HL-60/S4 treated with retinoic acid at 250 ng/mL for 4 days and 3 days (cell line): ENCODE results near the gene ZDBF2.
"Not testable (repeated sequence)": the region's sequence is repeated elsewhere in the genome, so short reads cannot be mapped to it uniquely, and the experiment has no call there.

Source experiments
- in situ Hi-C: fragments of 300-500 bp; cut with MboI; formaldehyde crosslinking; loops from 2 replicates; pipeline ENCODE4 v1.7.0; 2022; ENCODE audit warnings: low sequenced_read_pairs

ZDBF2 gene

GRCh38 chr2:206258615-206259014 lies 15.8 kb upstream of the ZDBF2 start:
- in situ Hi-C loops, result not testable (repeated sequence)

DNA sequence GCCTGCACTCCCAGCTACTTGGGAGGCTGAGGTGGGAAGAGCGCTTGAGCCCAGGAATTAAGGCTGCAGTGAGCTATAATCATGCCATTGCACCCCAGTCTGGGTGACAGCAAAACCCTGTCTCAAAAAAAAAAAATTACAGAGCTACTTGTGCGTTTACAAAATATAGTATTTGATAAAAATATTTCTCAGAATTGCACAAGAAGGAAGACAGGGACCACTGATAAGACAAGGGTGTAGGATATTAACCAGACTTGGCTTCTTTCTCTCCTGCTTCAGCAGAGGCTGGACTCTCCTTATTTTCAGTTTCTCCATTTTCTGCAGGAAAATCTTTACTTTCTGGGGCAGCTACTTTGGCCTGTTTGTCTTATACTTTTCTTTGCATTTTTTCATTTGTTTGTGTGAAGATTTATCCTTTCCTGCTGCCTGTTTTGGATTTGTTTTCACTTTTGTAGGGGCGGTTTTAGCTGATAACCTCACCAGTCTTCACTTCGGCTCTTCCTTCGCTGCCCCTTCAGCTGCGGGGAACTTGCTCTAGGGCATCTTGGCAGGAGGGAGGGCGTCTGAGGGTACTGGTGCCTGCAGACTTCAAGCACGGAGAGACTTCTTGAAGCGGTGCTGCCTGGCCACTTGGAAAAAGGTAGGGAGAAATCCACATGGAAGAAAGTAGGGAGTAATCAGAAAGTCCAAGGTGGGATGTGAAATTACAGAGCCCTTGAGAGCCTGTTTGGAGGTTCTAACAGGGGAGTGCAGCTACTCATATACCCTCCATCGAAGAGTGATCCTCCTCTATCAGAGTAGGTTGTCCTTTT lies 14.9 kb upstream of the ZDBF2 start:
- in situ Hi-C loops, result no loop called here

DNA sequence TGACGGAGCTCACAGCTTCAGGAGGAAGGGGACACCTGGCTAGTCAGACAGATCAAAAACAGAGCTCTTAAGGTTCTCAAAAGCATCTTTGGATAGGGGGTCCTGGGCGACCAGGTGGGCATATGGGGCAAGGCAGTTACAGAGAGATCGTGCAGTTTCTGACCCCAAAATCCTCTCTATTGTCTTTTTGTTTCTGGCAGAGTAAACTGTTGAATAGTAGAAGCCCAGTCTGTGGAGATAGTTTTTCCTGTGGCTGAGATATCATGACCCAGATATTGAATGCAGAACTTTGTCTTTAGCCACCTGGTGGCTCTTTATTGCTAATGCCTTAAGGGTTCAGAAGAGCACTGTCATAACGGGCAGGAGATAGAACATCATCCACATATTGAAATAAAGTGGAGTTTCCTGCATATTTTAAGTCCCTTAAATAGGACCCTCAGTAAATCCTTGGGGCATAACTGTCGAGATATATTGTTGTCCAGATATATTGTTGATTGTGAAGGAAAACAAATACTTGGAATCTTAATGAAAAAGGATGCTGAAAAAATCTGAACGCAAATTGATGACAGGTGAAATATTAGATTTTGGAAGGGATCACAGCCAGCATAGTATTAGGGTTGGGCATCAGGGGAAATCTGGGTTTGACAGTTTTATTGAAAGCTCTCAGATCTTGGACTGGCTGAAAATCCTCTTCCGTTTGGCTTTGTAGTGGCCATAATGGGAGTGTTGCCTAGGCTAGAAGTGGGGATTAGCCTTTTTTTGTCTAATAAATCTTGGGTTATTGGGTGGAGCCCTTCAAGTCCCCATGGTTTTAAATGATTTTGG lies 14.1 kb upstream of the ZDBF2 start:
- in situ Hi-C loops, result no loop called here

- in situ Hi-C loops, result no loop called here
These were observed 10.4 kb upstream of the ZDBF2 start for GRCh38 chr2:206263959-206264603.

- in situ Hi-C loops, result no loop called here
These were observed 8.0 kb upstream of the ZDBF2 start for GRCh38 chr2:206266130-206267125.

DNA sequence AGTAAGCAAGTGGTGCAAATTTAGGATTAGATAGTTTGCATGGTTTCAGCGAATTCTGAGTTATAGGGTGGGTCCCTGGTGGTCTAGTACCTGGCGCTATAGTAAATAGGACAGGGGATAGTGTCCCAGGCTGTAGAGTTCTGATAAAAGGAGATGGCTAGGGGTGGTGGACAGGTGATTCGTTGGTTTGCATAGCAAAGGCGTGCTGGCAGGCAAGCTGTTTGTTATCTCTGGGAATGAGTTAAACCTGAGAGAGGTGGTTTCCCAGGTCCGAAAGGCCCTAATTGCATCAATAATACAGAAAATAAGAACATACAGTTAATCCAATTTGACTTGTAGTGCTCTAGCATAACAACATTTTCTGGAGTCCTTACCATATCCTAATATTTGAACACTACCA lies 6.9 kb upstream of the ZDBF2 start:
- in situ Hi-C loops, result no loop called here

DNA sequence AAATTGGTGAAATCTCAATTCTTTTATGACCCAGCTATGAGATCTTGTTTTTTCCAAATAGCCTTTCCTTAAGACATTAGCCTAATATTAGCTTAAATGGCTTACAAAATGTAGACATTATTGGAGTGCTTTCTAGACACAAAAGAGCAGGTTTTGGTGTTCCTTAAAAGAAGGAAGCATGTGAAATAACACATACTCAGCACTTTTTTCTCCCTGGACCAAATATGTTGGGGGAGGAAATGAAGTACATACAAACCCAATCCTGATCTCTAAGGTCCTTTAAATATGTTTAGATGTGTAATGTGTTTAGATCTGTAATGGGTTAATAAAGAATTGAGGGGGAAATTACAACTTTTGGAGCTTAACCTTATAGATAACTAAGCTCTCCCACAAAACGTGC lies 3.4 kb upstream of the ZDBF2 start:
- in situ Hi-C loops, result no loop called here

DNA sequence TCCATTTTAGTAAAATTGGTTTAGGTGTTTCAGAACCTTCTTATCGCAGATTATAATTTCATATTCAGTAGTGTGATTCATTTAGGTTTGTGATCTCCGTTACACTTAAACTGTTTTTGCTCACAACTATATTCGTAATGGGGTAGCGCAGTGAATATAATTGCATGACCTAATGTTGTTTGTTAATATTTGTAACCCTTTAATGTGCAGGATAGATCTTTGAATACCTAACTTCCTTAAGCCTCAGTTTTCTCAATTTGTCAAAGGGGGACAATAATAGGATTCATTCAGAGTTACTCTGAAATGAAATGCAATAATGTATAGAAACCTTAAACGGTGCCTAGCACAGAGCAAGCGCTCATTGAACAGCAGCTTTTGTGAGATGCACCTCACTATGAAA lies 558 bp upstream of the ZDBF2 start:
- in situ Hi-C loops, result no loop called here

- in situ Hi-C loops, result no loop called here
These were observed 1.0 kb downstream of the ZDBF2 start for GRCh38 chr2:206275312-206276055.

- in situ Hi-C loops, result no loop called here
These were observed 1.9 kb downstream of the ZDBF2 start for GRCh38 chr2:206276169-206276942.

GRCh38 chr2:206277503-206277902 lies 3.0 kb downstream of the ZDBF2 start:
- in situ Hi-C loops, result no loop called here

DNA sequence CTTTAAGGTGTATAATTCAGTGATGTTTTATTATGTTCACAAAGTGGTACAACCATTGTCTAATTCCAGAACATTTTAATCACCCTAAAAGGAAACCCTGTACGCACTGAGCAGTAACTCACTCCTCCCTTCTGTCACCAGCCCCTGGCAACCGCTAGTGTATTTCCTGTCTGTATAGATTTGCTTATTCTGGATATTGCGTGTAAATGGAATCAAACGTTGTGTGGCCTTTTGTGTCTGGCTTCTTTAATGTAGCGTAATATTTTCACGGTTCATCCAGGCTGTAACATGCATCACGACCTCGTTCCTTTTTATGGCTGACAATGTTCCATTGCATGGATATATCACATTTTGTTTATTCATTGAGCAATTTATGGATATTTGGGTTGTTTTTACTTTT lies 8.3 kb downstream of the ZDBF2 start:
- in situ Hi-C loops, result no loop called here

DNA sequence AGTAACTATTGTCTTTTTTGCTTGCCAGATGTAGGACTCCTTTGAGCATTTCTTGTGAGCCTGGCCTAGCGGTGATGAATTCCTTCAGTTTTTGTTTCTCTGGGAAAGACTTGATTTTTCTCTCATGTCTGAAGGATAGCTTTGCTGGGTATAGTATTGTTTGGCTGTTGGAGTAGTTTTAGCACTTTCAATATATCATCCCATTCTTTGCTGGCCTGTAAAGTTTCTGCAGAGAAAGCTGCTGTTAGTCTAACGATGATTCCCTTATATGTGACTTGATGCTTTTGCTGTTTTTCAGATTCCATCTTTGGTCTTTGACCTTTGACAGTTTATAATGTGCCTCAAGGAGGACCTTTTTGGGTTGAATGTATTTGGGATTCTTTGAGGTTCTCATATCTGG lies 12.7 kb downstream of the ZDBF2 start:
- in situ Hi-C loops, result no loop called here

- in situ Hi-C loops, result no loop called here
These were observed 14.9 kb downstream of the ZDBF2 start for GRCh38 chr2:206289391-206289790.

DNA sequence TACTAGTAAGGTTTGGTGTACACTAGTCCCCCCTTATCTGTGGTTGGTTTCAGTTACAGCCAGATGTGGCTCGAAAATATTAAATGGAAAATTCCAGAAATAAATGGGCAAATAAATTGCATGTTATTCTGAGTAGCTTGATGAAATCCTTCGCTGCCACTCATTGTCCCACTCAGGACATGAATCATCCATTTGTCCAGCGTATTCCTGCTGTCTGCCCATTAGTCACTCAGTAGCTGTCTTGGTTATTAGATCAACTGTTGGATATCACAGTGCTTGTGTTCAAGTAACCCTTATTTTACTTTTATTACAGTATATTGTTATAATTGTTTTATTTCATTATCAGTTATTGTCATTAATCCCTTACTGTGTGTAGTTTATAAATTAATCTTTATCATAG lies 21.7 kb downstream of the ZDBF2 start:
- in situ Hi-C loops, result no loop called here

DNA sequence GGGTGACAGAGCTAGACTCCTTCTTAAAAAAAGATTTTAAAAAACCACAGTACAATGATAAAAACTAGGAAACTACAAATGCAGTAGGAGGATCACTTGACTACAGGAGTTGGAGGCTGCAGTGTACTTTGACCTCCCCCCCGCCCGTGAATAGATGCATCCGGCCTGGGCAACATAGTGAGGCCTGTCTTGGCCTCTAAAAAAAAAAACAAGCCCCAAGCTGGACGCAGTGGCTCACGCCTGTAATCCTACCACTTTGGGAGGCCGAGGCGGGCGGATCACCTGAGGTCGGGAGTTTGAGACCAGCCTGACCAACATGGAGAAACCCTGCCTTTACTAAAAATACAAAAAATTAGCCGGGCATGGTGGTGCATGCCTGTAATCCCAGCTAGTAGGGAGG lies 25.1 kb downstream of the ZDBF2 start:
- in situ Hi-C loops, result not testable (repeated sequence)

GRCh38 chr2:206305523-206306245 lies 31.2 kb downstream of the ZDBF2 start:
- in situ Hi-C loops, result no loop called here

DNA sequence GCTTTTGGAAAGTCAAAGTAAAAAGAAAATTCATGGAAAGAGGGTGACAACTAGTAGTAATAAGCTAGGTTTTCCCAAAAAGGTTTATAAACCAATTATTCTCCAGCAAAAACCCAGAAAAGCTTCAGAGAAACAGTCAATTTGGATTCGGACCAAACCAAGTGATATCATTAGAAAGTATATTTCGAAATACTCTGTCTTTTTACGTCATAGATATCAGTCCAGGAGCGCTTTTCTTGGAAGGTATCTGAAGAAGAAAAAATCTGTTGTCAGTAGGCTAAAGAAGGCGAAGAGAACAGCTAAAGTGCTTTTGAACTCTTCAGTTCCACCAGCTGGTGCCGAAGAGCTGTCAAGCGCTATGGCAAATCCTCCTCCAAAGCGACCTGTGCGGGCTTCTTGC lies 36.6 kb downstream of the ZDBF2 start:
- in situ Hi-C loops, result no loop called here
